GM21423 (cell line): ENCODE results near the gene MMP25.
"Not testable (repeated sequence)": the region's sequence is repeated elsewhere in the genome, so short reads cannot be mapped to it uniquely, and the experiment has no call there.

ENCODE experiments used
- ATAC-seq: cut with Tn5 transposase; IDR thresholded peaks from one replicate; pipeline ENCODE4 v1.9.1; 2021; ENCODE audit warnings: mild to moderate bottlenecking, moderate library complexity; ENCODE audit not compliant: unreplicated experiment

MMP25 gene

GRCh38 chr16:3053330-3053710 lies 7.0 kb downstream of the MMP25 start:
- ATAC-seq, result not testable (repeated sequence)

- no peak for ATAC-seq
These were observed 8.8 kb downstream of the MMP25 start for GRCh38 chr16:3054965-3055733.

GRCh38 chr16:3055734-3056115 lies 9.4 kb downstream of the MMP25 start:
- not testable (repeated sequence) for ATAC-seq

- ATAC-seq, result no peak
These were observed 10.2 kb downstream of the MMP25 start for GRCh38 chr16:3056336-3057180.

DNA sequence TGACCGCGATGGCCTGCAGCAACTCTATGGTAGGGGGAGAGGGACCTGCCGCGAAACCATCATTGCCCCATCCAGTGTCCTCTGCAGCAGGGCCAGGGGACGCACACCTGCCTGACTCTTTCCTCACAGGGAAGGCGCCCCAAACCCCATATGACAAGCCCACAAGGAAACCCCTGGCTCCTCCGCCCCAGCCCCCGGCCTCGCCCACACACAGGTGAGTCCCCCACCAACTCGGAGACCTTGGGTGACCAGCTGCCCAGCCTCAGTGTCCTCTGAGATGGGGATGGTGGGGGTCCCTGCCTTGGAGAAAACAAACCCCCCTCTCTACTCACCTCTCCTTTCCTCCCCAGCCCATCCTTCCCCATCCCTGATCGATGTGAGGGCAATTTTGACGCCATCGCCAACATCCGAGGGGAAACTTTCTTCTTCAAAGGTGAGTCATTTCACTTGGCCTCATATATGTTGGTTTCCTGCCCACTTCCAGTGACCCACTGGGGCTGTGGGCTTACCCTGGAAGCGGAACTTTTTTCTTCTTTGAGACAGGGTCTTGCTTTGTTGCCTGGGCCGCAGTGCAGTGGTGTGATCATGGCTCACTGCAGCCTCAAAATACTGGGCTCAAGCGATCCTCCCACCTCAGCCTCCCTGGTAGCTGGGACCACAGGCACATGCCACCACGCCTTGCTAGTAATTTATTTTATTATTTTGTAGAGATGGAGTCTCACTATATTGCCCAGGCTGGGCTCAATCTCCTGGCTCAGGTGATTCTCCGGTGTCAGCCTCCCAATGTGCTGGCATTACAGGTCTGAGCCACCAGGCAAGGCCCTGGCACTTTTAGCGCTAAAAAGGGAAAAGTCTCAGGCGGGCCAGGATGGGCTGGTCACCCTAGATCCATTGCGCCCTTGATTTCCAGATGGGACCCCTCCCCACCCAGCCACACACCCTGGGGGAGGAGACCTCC lies 11.1 kb downstream of the MMP25 start:
- no peak for ATAC-seq

- ATAC-seq, result no peak
These were observed 12.0 kb downstream of the MMP25 start for GRCh38 chr16:3058139-3059030.

DNA sequence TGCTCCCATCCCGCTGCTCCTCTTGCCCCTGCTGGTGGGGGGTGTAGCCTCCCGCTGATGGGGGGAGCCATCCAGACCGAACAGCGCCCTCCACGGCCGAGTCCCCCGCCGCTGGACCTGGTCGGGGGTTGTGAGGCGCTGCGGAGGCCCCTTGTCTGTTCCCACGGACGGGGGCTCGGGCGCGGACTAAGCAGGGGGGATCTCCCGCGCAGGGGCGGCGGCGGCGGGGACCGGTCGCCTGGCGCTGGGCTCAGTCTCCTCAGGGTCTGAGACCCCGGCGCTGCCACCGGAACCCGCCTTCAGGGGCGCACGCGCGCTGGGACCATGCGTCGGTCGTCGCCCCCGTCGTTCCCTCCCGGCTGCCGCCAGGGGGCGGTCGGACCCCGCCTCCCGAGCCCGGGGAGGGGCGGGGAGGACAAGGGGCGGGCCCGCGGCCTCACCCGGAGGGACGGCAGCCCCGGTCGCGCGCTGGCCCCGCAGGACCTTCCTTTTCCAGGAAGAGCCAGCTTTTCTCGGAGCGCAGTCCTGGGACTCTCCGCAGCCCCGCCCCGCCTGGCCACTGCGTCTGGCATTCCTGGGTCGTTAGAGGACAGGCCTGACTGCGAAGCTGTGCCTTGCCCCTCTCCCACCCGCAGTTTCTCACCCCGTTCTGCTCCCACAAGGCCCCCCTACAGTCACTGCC lies 12.8 kb downstream of the MMP25 start:
- ATAC-seq, result peak; percentile 73

- ATAC-seq, result no peak
These were observed 13.4 kb downstream of the MMP25 start for GRCh38 chr16:3059723-3060242.

GRCh38 chr16:3060339-3061127 lies 14.2 kb downstream of the MMP25 start:
- ATAC-seq, result no peak

- ATAC-seq, result no peak
These were observed 16.2 kb downstream of the MMP25 start for GRCh38 chr16:3062553-3062952.

- ATAC-seq, result no peak
These were observed 17.4 kb downstream of the MMP25 start for GRCh38 chr16:3063625-3064386.

- ATAC-seq, result no peak
These were observed 18.8 kb downstream of the MMP25 start, which contains the start of gene IL32 for GRCh38 chr16:3065069-3065741. TSS of gene IL32 (plus strand) at chr16:3065640. CDS start at chr16:3065812, 172 bp downstream.

GRCh38 chr16:3065742-3066439 lies 19.5 kb downstream of the MMP25 start:
- no peak for ATAC-seq

DNA sequence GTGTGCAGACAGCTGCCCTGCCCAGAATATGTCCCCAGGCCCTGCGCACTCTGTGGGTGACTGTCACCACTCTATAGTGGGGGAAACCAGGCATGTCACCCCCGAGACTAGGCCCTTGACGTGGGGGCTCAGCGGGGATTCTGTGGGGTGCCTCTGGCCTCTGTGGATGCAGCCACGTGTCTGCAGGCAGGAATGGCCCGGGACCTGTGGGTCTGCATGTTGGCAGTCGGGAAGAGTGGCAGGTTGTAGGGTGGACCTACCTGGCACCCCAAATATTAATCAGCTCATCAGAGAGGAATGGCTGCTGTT lies 20.0 kb downstream of the MMP25 start:
- ATAC-seq, result no peak

DNA sequence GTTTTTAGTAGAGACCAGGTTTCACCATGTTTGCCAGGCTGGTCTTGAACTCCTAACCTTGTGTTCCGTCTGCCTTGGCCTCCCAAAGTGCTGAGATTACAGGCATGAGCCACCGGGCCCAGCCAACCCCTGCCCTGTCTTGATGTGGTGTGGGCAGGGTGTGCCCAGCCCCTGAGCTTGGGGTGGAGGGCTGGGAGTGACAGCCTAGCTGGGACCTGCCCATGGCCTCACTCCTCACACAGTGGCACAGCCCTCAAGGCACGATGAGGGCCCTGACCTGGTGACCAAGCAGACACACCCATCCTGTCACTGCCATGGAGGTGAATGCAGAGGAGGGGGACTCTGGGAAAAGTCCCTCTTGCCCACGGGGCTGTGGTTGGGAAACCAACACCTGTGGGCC lies 22.1 kb downstream of the MMP25 start:
- ATAC-seq, result no peak

GRCh38 chr16:3069146-3069545 lies 22.8 kb downstream of the MMP25 start:
- ATAC-seq, result not testable (repeated sequence)
